Esophagus squamous epithelium (tissue), 4 donors: Measurements from ENCODE around the gene TAS1R2.

Experiments used
- POLR2A ChIP-seq, 4 donors: fragments of 450-650 bp; IDR thresholded peaks; one replicate each; pipeline ENCODE4 v1.6.1; 2017; ENCODE audit warnings: antibody characterized with exemption in 4 of 4, mild to moderate bottlenecking in 4 of 4, moderate library complexity in 3 of 4
- TF ChIP-seq, protein P1 (sequence below), 6 experiments: fragments of 450-650 bp in 4 of 6; fragments of 200-600 bp in 2 of 6; sonication (generic) in 2 of 6; IDR thresholded peaks; one replicate each; pipeline ENCODE4 v1.5.1; 2016 to 2019; ENCODE audit warnings: antibody characterized with exemption in 6 of 6, mild to moderate bottlenecking in 4 of 6, moderate library complexity in 4 of 6

DNA sequence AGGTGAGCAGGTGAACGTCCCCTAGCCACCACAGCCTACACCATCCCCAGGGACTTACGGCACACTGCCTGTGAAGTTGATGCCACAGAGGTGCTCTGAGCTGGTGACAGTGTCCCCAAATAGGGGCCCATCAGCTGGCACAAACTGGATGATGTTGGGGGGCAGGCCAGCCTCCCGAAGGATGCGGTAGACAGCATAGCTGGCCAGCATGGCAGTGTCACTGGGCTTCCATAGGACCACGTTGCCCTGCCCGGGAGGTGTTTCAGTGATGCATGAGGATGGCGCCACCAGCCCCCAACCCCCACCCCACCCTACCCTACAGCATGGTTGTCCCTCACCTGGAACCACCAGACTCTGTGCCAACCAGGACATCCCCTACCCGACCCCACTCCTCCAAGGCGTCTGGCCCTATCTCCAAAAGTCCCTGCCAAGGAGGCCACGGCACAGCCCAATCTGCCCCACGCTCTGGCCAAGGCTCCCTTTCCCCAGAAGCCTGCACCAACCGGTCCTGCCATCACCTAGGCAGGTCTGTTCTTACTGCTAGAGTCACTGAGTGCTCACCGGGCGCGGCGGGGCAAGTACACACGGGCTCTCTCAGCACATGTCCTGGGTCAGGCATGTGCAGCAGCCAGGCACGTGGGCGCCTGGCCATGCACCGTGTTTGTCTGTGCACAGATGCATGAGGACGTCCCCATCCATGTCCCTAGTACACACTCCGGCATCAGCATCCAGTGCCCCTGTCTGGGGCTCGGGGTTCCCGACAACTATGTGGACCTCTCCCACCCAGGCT is 22.4 kb upstream of the TAS1R2 start:
- TF ChIP-seq, protein P1, sequence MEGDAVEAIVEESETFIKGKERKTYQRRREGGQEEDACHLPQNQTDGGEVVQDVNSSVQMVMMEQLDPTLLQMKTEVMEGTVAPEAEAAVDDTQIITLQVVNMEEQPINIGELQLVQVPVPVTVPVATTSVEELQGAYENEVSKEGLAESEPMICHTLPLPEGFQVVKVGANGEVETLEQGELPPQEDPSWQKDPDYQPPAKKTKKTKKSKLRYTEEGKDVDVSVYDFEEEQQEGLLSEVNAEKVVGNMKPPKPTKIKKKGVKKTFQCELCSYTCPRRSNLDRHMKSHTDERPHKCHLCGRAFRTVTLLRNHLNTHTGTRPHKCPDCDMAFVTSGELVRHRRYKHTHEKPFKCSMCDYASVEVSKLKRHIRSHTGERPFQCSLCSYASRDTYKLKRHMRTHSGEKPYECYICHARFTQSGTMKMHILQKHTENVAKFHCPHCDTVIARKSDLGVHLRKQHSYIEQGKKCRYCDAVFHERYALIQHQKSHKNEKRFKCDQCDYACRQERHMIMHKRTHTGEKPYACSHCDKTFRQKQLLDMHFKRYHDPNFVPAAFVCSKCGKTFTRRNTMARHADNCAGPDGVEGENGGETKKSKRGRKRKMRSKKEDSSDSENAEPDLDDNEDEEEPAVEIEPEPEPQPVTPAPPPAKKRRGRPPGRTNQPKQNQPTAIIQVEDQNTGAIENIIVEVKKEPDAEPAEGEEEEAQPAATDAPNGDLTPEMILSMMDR (IDR thresholded peaks at IDR 0.05) = no peak
- TF ChIP-seq POLR2A (IDR thresholded peaks at IDR 0.05) = no peak
